Small intestine (tissue), 7 donors: Measurements from ENCODE around the gene PCSK2. TPM values are rescaled to one million over a fixed set of nuclear protein-coding genes. Genes with fewer than 3 reads are reported as not detected.

ENCODE experiments used
- DNase-seq, 2 donors: peaks; one replicate each; pipeline versions ENCODE4 v3.0.0 to v3.0.0-alpha.2; 2013
- FAIRE-seq: peaks from 2 replicates; lab custom pipeline; 2012; peaks lifted over from hg19 to GRCh38; lab: Jason Lieb, UNC
- H3K27ac ChIP-seq, 3 donors: one replicate each; pipeline ENCODE4 v1.5.1; 2013; ENCODE audit warnings: low read length in 2 of 3, mild to moderate bottlenecking in 2 of 3, control low read depth in 1 of 3, inconsistent platforms in 1 of 3, low read depth in 1 of 3, moderate library complexity in 1 of 3
- H3K27me3 ChIP-seq, 3 donors: one replicate each; pipeline ENCODE4 v1.6.1; 2013; ENCODE audit warnings: low read length in 3 of 3, inconsistent platforms in 1 of 3; ENCODE audit not compliant: control insufficient read depth in 3 of 3, insufficient read depth in 3 of 3
- H3K36me3 ChIP-seq, 3 donors: one replicate each; pipeline ENCODE4 v1.6.1; 2013; ENCODE audit warnings: low read length in 3 of 3, inconsistent platforms in 1 of 3, low read depth in 1 of 3, mild to moderate bottlenecking in 1 of 3, moderate library complexity in 1 of 3; ENCODE audit not compliant: control insufficient read depth in 3 of 3, insufficient read depth in 2 of 3
- H3K4me1 ChIP-seq, 3 donors: one replicate each; pipeline ENCODE4 v1.6.1; 2013; ENCODE audit warnings: low read length in 2 of 3, inconsistent platforms in 1 of 3, low read depth in 1 of 3, mild to moderate bottlenecking in 1 of 3, moderate library complexity in 1 of 3; ENCODE audit not compliant: control insufficient read depth in 3 of 3, insufficient read depth in 2 of 3
- H3K4me3 ChIP-seq, 3 donors: one replicate each; pipeline ENCODE4 v1.5.1; 2013; ENCODE audit warnings: low read length in 3 of 3, control low read depth in 1 of 3, inconsistent platforms in 1 of 3, low read depth in 1 of 3, mild to moderate bottlenecking in 1 of 3, moderate library complexity in 1 of 3
- H3K9me3 ChIP-seq, 2 donors: one replicate each; pipeline ENCODE4 v1.6.1; 2013; ENCODE audit warnings: low read depth in 1 of 2, low read length in 1 of 2; ENCODE audit not compliant: control insufficient read depth in 2 of 2, insufficient read depth in 1 of 2
- WGBS, 3 donors: extraction: QIAGEN DNeasy Blood & Tissue Kit; methylation state at CpG; one replicate each; pipeline ENCODE4 v1.1.7; 2013; 5-methylcytosine and 5-hydroxymethylcytosine counted together
- polyA plus RNA-seq, 4 donors: library from polyadenylated mRNA; stranded (reverse) in 3 of 4; unstranded in 1 of 4; fragments of 200-250 nt in 3 of 4; fragments of 120-200 nt in 1 of 4; gene quantifications; one replicate each; pipeline versions ENCODE4 v1.2.1 to v1.2.3, GENCODE V29; 2013
- donor health status: healthy with polysubstance abuse.
- donor health status: control.
- donor health status: control.
- donor health status: Bipolar disorder and iron deficiency.
- donor health status: healthy.

Gene PCSK2
- polyA plus RNA-seq, 4 donors, result 0.27 to 2.6 (median 0.78) TPM

GRCh38 chr20:17500826-17501225 lies 274.0 kb downstream of the PCSK2 start:
- Histone ChIP-seq H3K9me3 (no peaks in the 10 kb centered on the region), H3K27me3 (peaks cover 0 to 6% (median 2%) of the 10 kb centered on the region in 3 donors), H3K27ac (no peak overlapping the region), H3K4me3 (no peak overlapping the region), H3K4me1 (peaks cover 0 to 6% (median 0%) of the 10 kb centered on the region in 3 donors), H3K36me3 (no peaks in the 10 kb centered on the region)
- FAIRE-seq (no peak), DNase-seq (no peak)
- 83 to 92% (median 89%) methylated on average over 7 of the region's 7 CpGs for WGBS, 3 donors

GRCh38 chr20:17501701-17502100 lies 274.9 kb downstream of the PCSK2 start:
- FAIRE-seq (no peak), DNase-seq (no peak)
- Histone ChIP-seq H3K27me3 (peaks cover 0 to 6% (median 2%) of the 10 kb centered on the region in 3 donors), H3K9me3 (no peaks in the 10 kb centered on the region), H3K4me3 (no peak overlapping the region), H3K36me3 (no peaks in the 10 kb centered on the region), H3K4me1 (peaks cover 0 to 6% (median 0%) of the 10 kb centered on the region in 3 donors), H3K27ac (no peak overlapping the region)
- WGBS, 3 donors, result 67 to 88% (median 79%) methylated on average over 9 of the region's 9 CpGs

- Histone ChIP-seq H3K36me3 (no peaks in the 10 kb centered on the region), H3K27me3 (peaks cover 0 to 6% (median 2%) of the 10 kb centered on the region in 3 donors), H3K4me1 (peaks cover 0 to 6% (median 0%) of the 10 kb centered on the region in 3 donors), H3K27ac (no peak overlapping the region), H3K9me3 (no peaks in the 10 kb centered on the region), H3K4me3 (no peak overlapping the region)
- DNase-seq, result no peak
- FAIRE-seq, result no peak
- 62 to 83% (median 79%) methylated on average over 4 of the region's 4 CpGs for WGBS, 3 donors
These were observed 275.3 kb downstream of the PCSK2 start for GRCh38 chr20:17502105-17502504.

GRCh38 chr20:17503301-17504065 lies 276.6 kb downstream of the PCSK2 start:
- FAIRE-seq (no peak), DNase-seq (no peak)
- no peak overlapping the region for H3K4me3 ChIP-seq
- H3K4me1 ChIP-seq, result peaks cover 0 to 6% (median 0%) of the 10 kb centered on the region in 3 donors
- H3K9me3 ChIP-seq, result no peaks in the 10 kb centered on the region
- H3K27me3 ChIP-seq, result peaks cover 0 to 2% (median 2%) of the 10 kb centered on the region in 3 donors
- H3K27ac ChIP-seq, result no peak overlapping the region
- H3K36me3 ChIP-seq, result no peaks in the 10 kb centered on the region
- 50 to 66% (median 51%) methylated on average over 6 of the region's 6 CpGs for WGBS, 3 donors

- peaks cover 0 to 6% (median 0%) of the 10 kb centered on the region in 3 donors for H3K4me1 ChIP-seq
- no peak overlapping the region for H3K27ac ChIP-seq
- WGBS, 3 donors, result 38 to 47% (median 41%) methylated on average over 23 of the region's 23 CpGs
- no peaks in the 10 kb centered on the region for H3K36me3 ChIP-seq
- no peak for FAIRE-seq
- H3K9me3 ChIP-seq, result no peaks in the 10 kb centered on the region
- peak overlapping the region in 1 of 3 donors; percentile 44 for H3K4me3 ChIP-seq
- peak in 1 of 2 donors; percentile 9 for DNase-seq
- peaks cover 0 to 2% (median 0%) of the 10 kb centered on the region in 3 donors for H3K27me3 ChIP-seq
These were observed 277.4 kb downstream of the PCSK2 start for GRCh38 chr20:17504066-17504897.

- WGBS, 3 donors, result 0 to 1% (median 1%) methylated on average over 28 to 30 of the region's 30 CpGs
- FAIRE-seq, result peak; percentile 36
- Histone ChIP-seq H3K36me3 (no peaks in the 10 kb centered on the region), H3K4me3 (peak overlapping the region; percentile 26 to 44 (median 36)), H3K4me1 (peaks cover 0 to 6% (median 0%) of the 10 kb centered on the region in 3 donors), H3K9me3 (no peaks in the 10 kb centered on the region), H3K27ac (no peak overlapping the region), H3K27me3 (peaks cover 0 to 2% (median 0%) of the 10 kb centered on the region in 3 donors)
- DNase-seq, result peak; percentile 67 to 69
These were observed 278.2 kb downstream of the PCSK2 start for GRCh38 chr20:17504898-17505635.

GRCh38 chr20:17505636-17506517 lies 279.0 kb downstream of the PCSK2 start:
- H3K27ac ChIP-seq, result no peak overlapping the region
- no peak for FAIRE-seq

More at GRCh38 chr20:17505636-17506517, 279.0 kb downstream of the PCSK2 start:
- DNase-seq, result peak in 1 of 2 donors; percentile 8
- H3K4me3 ChIP-seq, result peak overlapping the region in 1 of 3 donors; percentile 44
- H3K4me1 ChIP-seq, result peaks cover 0 to 6% (median 0%) of the 10 kb centered on the region in 3 donors
- H3K27me3 ChIP-seq, result peaks cover 0 to 2% (median 0%) of the 10 kb centered on the region in 3 donors
- WGBS, 3 donors, result 58 to 67% (median 65%) methylated on average over 19 of the region's 19 CpGs
- no peaks in the 10 kb centered on the region for H3K9me3 ChIP-seq
- no peaks in the 10 kb centered on the region for H3K36me3 ChIP-seq
